Measurements from ENCODE around the gene ODAM.

GRCh38 chr4:70239131-70239883 is 43.8 kb downstream of the ODAM start:
- TF ChIP-seq CTCF (IDR thresholded peaks at IDR 0.05; ENCODE audit: insufficient read depth, low read depth, low read length) = no peak
- TF ChIP-seq EZH2 (IDR thresholded peaks at IDR 0.05; ENCODE audit: insufficient read depth, low read length) = no peak
